Fibroblast of skin of abdomen (primary cell): ENCODE results near the gene SLC4A2. TPM values are rescaled to one million over a fixed set of nuclear protein-coding genes. Genes with fewer than 3 reads are reported as not detected.
"Not testable (repeated sequence)": the region's sequence is repeated elsewhere in the genome, so short reads cannot be mapped to it uniquely, and the experiment has no call there.

Experiments used
- DNase-seq: peaks from one replicate; pipeline ENCODE4 v3.0.0-alpha.2; 2013
- polyA plus RNA-seq, 2 experiments: library from polyadenylated mRNA; unstranded; fragments of 120-200 nt; gene quantifications; one replicate each; pipeline ENCODE4 v1.2.1, GENCODE V29; 2013; ENCODE audit not compliant: insufficient read length in 2 of 2

Gene SLC4A2
- polyA plus RNA-seq (2013, experiment 1 of 2; ENCODE audit: insufficient read length) = 91.0 TPM
- polyA plus RNA-seq (2013, experiment 2 of 2; ENCODE audit: insufficient read length) = 97.8 TPM

- peak; percentile 77 for DNase-seq
These were observed at the start of gene SLC4A2 for GRCh38 chr7:151059367-151060112. Gene SLC4A2 (plus strand): TSS chr7:151059589. CDS start chr7:151061988, 2,399 bp downstream.

- no peak for DNase-seq
These were observed 49.4 kb upstream of the SLC4A2 start for GRCh38 chr7:151010037-151010306.

GRCh38 chr7:151010307-151011096, 48.9 kb upstream of the SLC4A2 start:
- DNase-seq = peak; percentile 57

- no peak for DNase-seq
These were observed 48.3 kb upstream of the SLC4A2 start for GRCh38 chr7:151011097-151011409.

- DNase-seq = not testable (repeated sequence)
These were observed 47.8 kb upstream of the SLC4A2 start for GRCh38 chr7:151011616-151012015.

- DNase-seq = no peak
These were observed 47.2 kb upstream of the SLC4A2 start for GRCh38 chr7:151012031-151012692.

GRCh38 chr7:151012911-151013347, 46.5 kb upstream of the SLC4A2 start:
- peak; percentile 47 for DNase-seq

- DNase-seq = no peak
These were observed 46.0 kb upstream of the SLC4A2 start for GRCh38 chr7:151013356-151013732.

- DNase-seq = peak; percentile 80
These were observed 45.5 kb upstream of the SLC4A2 start for GRCh38 chr7:151013733-151014497.

GRCh38 chr7:151014950-151015349, 44.4 kb upstream of the SLC4A2 start:
- DNase-seq = no peak

- no peak for DNase-seq
These were observed 43.4 kb upstream of the SLC4A2 start for GRCh38 chr7:151015967-151016366.

GRCh38 chr7:151016505-151016904, 42.9 kb upstream of the SLC4A2 start:
- DNase-seq = no peak

- DNase-seq = no peak
These were observed 42.4 kb upstream of the SLC4A2 start for GRCh38 chr7:151016942-151017341.

GRCh38 chr7:151017370-151017952, 41.9 kb upstream of the SLC4A2 start:
- no peak for DNase-seq

GRCh38 chr7:151017953-151018420, 41.4 kb upstream of the SLC4A2 start:
- peak; percentile 36 for DNase-seq

GRCh38 chr7:151018421-151019129, 40.8 kb upstream of the SLC4A2 start:
- DNase-seq = peak; percentile 38

- no peak for DNase-seq
These were observed 40.3 kb upstream of the SLC4A2 start for GRCh38 chr7:151019130-151019447.

GRCh38 chr7:151020231-151020630, 39.2 kb upstream of the SLC4A2 start:
- DNase-seq = no peak

- DNase-seq = no peak
These were observed 36.2 kb upstream of the SLC4A2 start for GRCh38 chr7:151023232-151023631.

GRCh38 chr7:151024435-151025056, 34.8 kb upstream of the SLC4A2 start, which contains the start of gene ATG9B:
Gene ATG9B (minus strand): TSS chr7:151024494. CDS start chr7:151024423, 71 bp downstream.
- DNase-seq = no peak
